Stimulated activated CD8-positive, alpha-beta memory T cell treated with anti-CD3 and anti-CD28 coated beads, Interleukin-15, amount 100 ng/mL, for 4 hours (primary cell): ENCODE data around the gene FUS.

Experiments
- DNase-seq, 2 donors: peaks; one replicate each; pipeline ENCODE4 v3.0.0-alpha.2; 2020; ENCODE audit warnings: low read depth in 2 of 2

FUS gene

DNA sequence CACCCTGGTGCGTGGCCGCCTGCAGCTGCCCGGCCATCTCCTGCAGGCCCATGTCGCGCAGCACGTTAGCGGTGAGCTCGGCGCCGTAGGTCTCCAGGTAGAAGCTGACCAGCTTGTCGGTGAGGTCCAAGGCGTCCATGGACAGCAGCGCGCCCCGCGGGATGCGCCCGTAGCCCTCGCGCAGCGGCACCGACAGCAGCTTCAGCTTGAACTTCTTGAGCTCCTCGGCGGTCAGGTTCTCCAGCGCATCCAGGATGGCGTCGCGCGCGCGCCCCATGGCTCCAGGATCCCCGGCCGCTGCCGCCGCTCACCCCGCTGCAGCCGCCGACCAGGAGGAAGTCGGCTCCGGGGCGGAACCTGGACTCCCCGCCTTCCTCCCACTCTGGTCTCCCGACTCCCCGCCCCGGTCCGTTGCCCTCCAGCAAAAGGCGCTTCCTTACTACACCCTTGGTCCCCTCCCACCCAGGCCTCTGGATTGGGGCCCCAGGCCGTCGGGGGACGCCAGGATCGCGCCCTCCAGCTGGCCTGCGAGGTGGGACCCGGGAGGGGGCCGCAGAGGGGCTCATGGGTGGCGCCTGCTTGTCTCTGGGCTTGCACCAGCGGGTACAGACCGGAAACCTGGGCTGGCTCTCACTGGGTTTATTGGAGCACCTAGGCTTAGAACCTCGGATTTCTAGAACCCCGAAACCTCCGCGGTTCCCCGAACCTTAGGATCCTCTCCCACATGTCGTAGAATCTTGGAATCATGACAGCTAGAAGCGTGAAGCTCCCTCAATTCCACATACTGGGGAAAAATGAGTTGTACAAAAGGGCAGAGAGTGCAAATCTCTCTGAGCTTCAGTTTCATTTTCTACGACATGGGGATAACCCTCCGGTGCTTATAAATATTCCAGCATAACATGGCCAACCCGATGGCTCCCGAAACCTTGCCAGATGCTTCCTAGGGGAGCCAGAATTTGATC, 22.8 kb downstream of the FUS start, which contains the start of gene PYCARD:
Gene PYCARD, minus strand, starts transcription at position 347 of the 962 bp plus-strand sequence. Its CDS starts 70 bp downstream, at position 277.
- no peak for DNase-seq

DNA sequence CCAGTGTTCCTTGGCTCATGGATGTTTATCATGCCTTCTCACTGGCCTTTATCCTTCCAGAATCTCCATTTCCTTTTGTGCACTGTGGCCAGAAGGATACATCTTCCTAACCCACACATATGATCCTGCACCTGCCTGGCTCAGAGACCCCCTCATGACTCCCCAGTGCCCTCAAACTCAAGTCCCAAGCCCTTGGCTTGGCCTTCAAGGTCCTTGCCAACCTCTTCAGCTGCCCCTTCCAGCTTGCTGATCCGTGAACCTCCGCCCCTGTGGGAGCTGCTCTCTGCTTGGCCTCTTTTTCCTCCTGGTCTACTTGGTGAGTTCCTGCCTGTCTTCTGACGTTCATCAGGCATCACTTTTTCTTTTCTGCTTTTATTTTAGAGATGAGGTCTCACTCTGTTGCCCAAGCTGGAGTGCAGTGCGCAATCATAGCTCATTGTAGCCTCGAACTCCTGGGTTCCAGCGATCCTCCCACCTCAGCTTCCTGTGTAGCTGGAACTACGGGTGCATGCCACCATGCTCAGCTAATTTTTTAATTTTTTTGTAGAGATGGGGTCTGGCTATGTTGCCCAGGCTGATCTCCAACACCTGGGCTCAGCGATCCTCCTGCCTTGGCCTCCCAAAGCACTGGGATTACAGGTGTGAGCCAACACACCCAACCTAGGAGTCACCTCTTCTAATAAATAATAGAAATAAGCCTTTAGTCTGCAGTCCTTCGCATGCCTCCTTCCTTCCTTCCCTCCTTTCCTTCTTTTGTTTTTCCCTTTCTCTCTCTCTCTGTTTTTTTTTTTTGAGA, 25.1 kb downstream of the FUS start:
- no peak for DNase-seq

DNA sequence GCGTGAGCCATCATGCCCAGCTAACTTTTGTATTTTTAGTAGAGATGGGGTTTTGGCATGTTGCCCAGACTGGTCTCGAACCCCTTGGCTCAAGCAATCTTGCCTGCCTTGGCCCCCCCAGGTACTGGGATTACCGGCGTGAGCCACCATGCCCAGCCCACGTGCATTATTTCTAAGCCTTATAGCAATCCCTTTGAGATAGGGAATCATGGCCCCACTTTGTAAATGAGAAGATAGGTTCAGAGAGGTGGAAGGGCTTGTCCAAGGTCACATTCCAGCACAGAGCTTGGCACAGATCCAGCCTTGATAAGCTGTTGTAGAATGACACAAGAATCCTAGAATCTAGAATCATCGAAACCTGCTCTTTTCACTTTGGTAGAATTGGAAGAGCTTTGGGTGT, 26.8 kb downstream of the FUS start:
- DNase-seq = no peak

DNA sequence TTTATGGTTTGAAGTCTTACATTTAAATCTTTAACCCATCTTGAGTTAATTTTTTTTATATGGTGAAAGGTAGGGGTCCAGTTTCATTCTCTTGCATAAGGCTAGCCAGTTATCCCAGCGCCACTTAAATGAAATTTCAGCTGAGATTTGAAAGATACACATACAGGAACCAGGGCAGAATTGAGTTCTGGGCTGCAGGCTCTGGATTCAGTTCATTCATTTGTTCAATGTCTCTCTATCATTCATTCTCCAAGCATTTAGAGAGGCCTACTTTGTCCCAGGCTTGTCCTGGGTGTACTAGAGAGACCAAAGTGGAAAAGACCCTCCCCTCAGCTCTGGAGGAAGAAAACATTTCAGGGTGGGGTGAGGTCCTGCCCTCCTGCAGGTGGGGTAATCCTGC, 33.4 kb downstream of the FUS start:
- DNase-seq = no peak

DNA sequence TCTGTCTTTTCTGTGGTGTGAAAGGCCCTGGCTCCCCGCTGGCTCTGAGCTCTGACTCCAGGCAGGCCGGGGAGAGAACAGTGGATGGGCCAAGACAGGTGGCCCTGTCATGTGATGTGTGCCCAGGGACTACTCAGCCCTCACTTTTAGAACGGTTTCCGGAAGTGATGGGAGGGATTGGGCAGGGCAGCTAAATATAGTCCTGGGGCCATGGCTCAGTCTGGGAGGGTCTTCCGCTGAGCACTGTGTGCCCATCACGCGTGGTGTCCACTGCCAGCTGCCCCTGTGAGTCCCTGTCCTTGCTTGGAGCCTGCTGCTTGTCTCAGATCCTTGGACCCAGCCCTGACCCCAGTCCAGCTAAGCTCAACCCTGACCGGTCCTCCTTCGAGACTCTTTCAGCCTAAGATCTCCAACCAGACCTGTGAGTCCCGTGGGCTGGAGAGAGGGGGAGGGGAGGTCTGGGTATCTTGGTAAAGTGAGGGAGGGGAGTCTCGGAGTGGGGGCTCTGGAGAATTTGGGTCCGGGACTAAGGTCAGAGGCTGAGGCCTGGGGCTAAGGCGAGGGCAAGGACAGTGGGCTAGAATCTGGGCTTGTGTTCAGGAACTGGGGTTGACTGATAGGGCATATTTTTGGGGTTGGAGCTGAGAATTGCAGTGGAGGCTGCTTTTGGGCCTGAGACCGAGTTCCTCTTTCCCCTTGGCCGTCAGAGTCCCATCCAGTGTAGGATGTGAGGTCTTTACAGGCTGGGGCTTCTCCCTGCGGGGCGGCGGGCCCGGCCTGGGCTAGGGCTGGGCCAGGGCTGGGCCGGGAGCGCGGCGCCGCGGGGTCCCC, 34.2 kb downstream of the FUS start, which contains the start of gene TRIM72:
Gene TRIM72, plus strand, starts transcription at position 243 of the 831 bp plus-strand sequence. CDS start 620 bp downstream, outside the sequence.
- DNase-seq = no peak

DNA sequence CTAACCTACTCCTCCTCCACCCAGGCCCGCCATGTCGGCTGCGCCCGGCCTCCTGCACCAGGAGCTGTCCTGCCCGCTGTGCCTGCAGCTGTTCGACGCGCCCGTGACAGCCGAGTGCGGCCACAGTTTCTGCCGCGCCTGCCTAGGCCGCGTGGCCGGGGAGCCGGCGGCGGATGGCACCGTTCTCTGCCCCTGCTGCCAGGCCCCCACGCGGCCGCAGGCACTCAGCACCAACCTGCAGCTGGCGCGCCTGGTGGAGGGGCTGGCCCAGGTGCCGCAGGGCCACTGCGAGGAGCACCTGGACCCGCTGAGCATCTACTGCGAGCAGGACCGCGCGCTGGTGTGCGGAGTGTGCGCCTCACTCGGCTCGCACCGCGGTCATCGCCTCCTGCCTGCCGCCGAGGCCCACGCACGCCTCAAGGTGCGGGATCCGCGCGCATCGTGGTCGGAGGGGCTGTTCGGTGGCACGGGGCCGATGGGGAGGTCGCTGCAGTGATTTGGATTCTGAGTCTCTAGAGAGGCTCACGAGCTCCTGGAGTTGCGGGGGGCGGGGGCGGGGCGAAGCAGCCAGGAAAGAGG, 34.9 kb downstream of the FUS start:
- DNase-seq = no peak

DNA sequence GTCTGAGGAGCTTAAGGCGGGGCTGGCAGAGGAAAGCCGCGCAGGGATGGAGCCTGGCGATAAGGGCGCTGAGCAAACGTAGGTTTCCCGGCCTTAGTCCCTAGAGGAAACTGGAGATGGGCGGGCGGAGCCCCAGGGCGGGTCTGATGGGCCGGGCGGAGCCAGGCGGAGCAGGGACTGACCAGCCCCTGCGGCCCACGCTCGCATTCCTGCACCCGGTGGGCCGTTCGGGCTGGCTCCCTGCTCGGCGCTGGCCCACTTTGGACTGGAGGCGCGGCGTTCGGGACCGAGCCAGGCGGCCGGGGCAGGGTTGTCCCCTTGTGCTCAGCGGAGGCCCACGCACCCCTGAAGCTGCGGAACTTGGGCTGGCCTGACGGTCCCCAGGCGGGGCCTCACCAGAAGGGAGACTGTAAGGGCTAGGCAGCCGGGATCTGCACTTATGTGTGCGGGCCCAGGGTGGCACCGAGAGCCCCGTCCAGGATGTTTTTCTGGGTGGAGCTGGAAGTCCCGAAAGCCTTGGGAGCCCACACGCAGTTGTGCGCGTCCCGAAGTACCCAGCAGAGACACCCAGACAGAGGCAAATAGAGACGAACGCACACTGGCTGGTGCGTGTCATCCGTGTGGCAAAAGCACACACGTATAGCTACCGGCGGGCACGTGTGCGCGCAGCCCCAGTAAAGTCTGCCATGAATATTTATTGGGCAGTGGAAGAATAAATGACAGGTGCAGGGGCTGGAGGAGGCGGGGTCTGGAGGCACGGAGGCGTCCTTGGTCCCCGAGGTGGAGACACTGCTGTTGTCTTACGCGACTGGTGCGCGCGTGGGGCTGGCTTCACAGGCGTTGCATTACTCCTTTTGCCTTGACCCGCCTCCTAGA, 35.6 kb downstream of the FUS start:
- no peak for DNase-seq

DNA sequence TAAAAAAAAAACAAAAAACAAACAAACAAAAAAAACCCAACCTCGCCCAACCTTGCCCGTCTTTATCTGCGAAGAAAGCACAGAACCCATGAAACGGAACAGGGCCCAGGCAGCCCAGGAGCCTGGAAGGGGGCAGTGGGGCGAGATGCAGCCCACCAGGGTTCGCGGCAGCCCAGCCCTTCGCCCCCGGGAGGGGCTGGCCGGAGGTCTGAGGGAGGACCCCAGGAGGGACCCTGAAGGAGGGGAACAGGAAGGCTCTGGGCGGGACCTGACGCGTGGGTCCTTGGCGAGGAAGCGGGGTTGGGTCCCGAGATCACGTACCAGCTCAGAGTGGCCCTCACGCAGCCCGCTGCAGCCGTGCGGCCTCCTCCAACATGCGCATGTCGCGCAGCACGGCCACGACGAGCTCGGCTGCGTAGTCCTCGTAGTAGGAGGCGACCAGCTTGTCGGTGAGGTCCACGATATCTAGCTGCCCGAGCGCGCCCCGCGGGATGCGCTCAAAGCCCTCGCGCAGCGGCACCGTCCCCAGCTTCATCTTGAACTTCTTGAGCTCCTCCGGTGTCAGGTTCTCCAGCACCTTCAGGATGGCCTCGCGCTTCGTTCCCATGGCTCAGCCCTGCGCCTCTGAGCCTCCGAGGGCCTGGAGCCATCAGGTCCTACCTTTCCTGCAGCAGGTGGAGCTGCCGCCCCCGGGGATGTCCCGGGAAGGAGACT, 36.6 kb downstream of the FUS start, which contains the start of gene PYDC1:
Gene PYDC1, minus strand, starts transcription at position 714 of the 714 bp plus-strand sequence. Its CDS starts 107 bp downstream, at position 607.
- DNase-seq = no peak

DNA sequence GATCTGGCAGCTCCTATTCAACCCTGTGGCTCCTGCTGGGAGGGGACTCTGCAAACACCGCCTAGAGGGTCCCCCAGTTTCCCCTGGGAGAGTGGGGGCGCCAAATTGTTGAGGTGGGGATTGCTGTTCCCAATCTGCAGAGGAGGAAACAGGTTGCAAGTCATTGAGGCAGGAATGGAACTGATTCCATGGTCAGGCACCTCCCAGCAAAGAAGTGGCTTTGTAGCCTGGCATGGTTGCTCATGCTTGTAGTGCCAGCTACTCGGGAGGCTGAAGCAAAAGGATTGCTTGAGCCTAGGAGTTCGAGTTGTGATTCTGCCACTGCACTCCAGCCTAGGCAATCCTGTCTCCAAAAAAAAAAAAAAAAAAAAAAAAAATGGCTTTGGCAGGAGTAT, 37.2 kb downstream of the FUS start:
- no peak for DNase-seq

DNA sequence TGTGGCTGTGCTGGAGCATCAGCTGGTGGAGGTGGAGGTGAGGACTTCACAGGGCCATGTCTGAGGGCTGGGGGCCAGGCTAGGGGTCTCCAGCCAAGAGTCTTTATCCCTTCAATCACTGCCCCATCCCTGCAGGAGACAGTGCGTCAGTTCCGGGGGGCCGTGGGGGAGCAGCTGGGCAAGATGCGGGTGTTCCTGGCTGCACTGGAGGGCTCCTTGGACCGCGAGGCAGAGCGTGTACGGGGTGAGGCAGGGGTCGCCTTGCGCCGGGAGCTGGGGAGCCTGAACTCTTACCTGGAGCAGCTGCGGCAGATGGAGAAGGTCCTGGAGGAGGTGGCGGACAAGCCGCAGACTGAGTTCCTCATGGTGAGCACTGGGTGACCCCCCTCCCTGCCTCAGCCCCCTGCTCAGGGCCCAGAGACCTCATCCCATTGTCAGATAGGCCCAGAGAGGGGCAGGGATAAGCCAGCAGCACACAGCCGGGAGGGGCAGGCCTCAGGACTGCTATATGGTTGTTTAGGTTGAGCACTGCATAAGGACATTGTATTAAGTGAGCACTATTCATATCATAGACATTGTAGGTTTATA, 39.3 kb downstream of the FUS start:
- no peak for DNase-seq

DNA sequence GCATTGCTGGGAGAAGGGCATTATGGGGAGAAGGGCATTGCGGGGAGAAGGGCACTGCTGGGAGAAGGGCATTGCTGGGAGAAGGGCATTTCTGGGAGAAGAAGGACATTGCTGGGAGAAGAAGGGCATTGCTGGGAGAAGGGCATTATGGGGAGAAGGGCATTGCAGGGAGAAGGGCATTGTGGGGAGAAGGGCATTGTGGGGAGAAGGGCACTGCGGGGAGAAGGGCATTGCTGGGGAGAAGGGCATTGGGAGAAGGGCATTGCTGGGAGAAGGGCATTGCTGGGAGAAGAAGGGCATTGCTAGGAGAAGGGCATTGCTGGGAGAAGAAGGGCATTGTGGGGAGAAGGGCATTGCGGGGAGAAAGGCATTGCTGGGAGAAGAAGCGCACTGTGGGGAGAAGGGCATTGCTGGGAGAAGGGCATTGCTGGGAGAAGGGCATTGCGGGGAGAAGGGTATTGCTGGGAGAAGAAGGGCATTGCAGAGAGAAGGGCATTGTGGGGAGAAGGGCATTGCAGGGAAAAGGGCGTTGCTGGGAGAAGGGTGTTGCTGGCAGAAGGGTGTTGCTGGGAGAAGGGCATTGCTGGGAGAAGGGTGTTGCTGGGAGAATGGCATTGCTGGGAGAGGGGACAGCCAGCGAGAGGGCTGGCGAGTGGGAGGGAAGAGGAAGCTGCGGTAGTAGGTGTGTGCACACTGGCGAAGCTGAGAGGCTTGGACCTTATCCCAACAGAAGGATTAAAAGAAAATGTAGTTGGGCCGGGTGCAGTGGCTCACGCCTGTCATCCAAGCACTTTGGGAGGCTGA, 41.6 kb downstream of the FUS start:
- DNase-seq = no peak

DNA sequence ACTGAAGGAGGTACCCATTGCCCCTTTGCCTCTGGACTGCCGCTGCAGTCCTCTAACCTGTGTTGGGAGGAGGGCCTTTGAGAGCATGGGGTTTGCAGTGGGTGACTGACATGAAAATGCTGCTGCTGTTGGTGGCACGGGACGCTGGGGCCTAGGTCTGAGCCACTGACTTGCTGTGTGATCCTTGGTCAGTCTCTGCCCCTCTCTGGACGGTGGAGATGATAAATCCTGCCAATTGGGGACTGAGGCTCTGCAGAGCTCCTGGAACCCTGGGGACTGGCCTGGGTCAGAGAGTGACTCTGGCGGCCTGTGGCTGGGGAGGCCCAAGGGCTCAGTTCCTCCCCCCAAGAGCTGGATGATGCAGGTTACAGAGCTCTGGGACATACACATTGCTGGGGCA, 43.1 kb downstream of the FUS start:
- DNase-seq = no peak

DNA sequence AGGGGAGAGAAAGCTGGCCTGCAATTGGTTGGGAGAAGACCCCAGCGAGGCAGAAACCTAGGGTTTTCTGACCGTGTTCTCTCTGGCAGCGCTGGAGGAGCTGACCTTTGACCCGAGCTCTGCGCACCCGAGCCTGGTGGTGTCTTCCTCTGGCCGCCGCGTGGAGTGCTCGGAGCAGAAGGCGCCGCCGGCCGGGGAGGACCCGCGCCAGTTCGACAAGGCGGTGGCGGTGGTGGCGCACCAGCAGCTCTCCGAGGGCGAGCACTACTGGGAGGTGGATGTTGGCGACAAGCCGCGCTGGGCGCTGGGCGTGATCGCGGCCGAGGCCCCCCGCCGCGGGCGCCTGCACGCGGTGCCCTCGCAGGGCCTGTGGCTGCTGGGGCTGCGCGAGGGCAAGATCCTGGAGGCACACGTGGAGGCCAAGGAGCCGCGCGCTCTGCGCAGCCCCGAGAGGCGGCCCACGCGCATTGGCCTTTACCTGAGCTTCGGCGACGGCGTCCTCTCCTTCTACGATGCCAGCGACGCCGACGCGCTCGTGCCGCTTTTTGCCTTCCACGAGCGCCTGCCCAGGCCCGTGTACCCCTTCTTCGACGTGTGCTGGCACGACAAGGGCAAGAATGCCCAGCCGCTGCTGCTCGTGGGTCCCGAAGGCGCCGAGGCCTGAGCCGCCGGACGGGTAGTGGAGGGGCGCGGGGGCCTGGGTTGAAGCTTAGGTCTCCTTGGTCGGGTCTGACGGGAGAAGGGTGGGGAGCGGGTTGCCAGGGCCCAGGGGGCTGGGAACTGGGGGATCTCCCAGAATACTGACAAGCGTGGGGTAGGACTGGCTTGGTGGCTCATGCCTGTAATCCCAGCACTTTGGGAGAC, 44.4 kb downstream of the FUS start:
- no peak for DNase-seq

DNA sequence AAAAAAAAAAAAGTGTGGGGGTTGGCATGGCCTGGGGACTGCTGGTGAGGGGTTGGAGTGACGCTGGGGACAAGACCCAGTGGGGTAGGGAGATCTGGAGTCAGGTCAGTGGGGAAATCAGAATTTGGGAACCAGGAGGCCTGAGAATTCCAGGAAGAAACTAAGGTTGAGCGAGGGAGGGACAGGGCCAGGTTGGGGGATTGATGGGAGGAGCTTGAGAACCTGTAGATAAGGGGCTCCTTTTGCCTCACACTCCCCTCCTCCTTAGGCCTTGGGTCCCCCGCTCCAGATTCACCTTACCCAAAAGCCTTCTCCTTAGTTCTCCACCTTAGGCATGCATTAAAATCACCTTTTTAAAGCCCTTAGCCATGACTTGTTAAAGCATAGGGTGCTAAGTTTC, 45.3 kb downstream of the FUS start:
- no peak for DNase-seq

DNA sequence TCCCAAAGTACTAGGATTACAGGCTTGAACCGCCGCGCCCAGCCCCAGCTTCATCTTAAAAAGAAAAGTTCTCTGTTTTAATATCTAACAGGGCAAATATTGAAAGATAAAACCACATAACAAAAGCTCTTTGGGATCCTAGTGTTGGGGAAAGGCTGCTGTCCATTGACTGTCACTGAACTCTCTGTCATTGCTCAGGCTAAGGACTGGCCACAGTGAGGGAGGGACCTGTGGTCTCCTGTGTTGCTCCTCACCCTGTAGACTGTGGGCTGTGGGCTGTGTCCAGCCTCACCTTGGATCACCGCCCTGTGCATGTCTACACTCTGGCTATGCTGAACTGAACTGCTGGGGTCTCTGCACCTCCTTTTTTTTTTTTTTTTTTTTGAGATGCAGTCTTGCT, 48.3 kb downstream of the FUS start:
- DNase-seq = no peak

DNA sequence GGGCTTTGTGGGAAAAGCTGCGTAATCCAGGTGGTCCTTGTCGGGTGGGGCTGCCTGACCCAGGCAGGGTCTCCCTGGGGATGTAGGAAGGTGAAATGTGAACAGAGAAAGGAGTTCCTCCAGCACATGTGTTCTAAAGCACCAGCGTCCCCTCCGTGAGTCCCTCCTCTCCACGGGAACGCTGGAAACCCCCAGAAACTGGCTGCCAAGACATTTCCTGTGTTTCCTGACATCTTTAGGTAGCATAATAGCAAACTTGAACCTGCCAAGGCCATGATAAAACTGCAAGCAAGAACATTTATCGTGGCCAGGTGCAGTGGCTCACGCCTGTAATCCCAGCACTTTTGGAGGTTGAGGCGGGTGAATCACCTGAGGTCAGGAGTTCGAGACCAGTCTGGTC, 49.6 kb downstream of the FUS start:
- DNase-seq = no peak

DNA sequence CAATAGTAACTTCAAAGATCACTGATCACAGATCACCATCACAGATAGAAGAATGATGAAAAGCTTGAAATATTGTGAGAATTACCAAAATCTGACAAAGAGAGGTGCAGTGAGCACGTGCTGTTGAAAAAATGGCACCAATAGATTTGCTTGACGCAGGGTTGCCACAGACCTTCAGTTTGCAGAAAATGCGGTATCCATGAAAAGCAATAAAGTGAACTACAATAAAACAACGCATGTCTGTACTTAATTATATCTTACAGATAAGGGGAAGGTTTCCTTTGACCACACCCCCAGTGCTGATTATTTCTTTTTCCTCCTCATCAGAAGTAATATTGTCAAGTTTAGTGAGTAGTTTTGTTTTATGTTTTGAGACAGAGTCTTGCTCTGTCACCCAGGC, 58.1 kb downstream of the FUS start:
- no peak for DNase-seq
